RWPE2 (cell line): ENCODE measurements around the gene DEPDC4.
"Not testable (repeated sequence)": the region's sequence is repeated elsewhere in the genome, so short reads cannot be mapped to it uniquely, and the experiment has no call there.

Source experiments
- ATAC-seq: fragments of 200-7000 bp; cut with Tn5 transposase; 3 replicates; pipeline ENCODE4 v1.9.1; 2021; ENCODE audit warnings: low read depth
- DNase-seq: peaks from one replicate; pipeline ENCODE4 v3.0.0-alpha.2; 2020; ENCODE audit warnings: low spot score
- H3K27ac ChIP-seq: fragments of 450-650 bp; 2 replicates; pipeline ENCODE4 v1.5.1; 2017; ENCODE audit warnings: mild to moderate bottlenecking; ENCODE audit not compliant: poor library complexity, severe bottlenecking
- H3K27me3 ChIP-seq: fragments of 250-450 bp; sonication (Bioruptor Pico); 2 replicates; pipeline ENCODE4 v1.5.1; 2021; ENCODE audit warnings: mild to moderate bottlenecking, moderate library complexity; ENCODE audit not compliant: insufficient read depth, poor library complexity, severe bottlenecking
- H3K36me3 ChIP-seq: fragments of 250-450 bp; sonication (Bioruptor Pico); 2 replicates; pipeline ENCODE4 v1.5.1; 2020; ENCODE audit warnings: low read depth, mild to moderate bottlenecking, moderate library complexity
- H3K4me1 ChIP-seq: fragments of 250-450 bp; sonication (Bioruptor Pico); 2 replicates; pipeline ENCODE4 v1.5.1; 2021; ENCODE audit warnings: mild to moderate bottlenecking, moderate library complexity; ENCODE audit not compliant: insufficient read depth, poor library complexity, severe bottlenecking
- H3K4me3 ChIP-seq: fragments of 250-450 bp; sonication (Bioruptor Pico); 2 replicates; pipeline ENCODE4 v1.5.1; 2021; ENCODE audit warnings: mild to moderate bottlenecking, moderate library complexity; ENCODE audit not compliant: severe bottlenecking
- H3K9me3 ChIP-seq: fragments of 250-450 bp; sonication (Bioruptor Pico); 2 replicates; pipeline ENCODE4 v1.5.1; 2021; ENCODE audit warnings: mild to moderate bottlenecking, moderate library complexity; ENCODE audit not compliant: severe bottlenecking
- CTCF ChIP-seq: fragments of 450-650 bp; IDR thresholded peaks from one replicate; pipeline ENCODE4 v1.5.1; 2017; ENCODE audit warnings: mild to moderate bottlenecking, moderate library complexity; ENCODE audit not compliant: poor library complexity, severe bottlenecking

DEPDC4 gene

GRCh38 chr12:100267603-100268281 is 863 bp upstream of the DEPDC4 start:
- no peaks in the 10 kb centered on the region for H3K27me3 ChIP-seq
- peaks cover 14% of the 10 kb centered on the region for H3K4me1 ChIP-seq
- H3K4me3 ChIP-seq = peak overlapping the region; percentile 86
- DNase-seq (no peak), ATAC-seq (peak; percentile 22; the same call in 2 of the 3 replicates)
- H3K9me3 ChIP-seq = no peaks in the 10 kb centered on the region
- H3K27ac ChIP-seq = peak overlapping the region; percentile 81
- no peak for TF ChIP-seq CTCF
- peaks cover 8% of the 10 kb centered on the region for H3K36me3 ChIP-seq

GRCh38 chr12:100266585-100266834 is 369 bp downstream of the DEPDC4 start:
- H3K27ac ChIP-seq = peak overlapping the region; percentile 81
- H3K4me3 ChIP-seq = peak overlapping the region; percentile 86
- TF ChIP-seq CTCF = no peak
- ATAC-seq = peak; percentile 81
- no peaks in the 10 kb centered on the region for H3K9me3 ChIP-seq
- DNase-seq = peak; percentile 92
- peaks cover 14% of the 10 kb centered on the region for H3K4me1 ChIP-seq
- no peaks in the 10 kb centered on the region for H3K27me3 ChIP-seq
- H3K36me3 ChIP-seq = peaks cover 6% of the 10 kb centered on the region

GRCh38 chr12:100265732-100266584 is 921 bp downstream of the DEPDC4 start:
- H3K4me1 ChIP-seq = peaks cover 14% of the 10 kb centered on the region
- no peak for DNase-seq
- TF ChIP-seq CTCF = no peak
- H3K9me3 ChIP-seq = no peaks in the 10 kb centered on the region
- H3K36me3 ChIP-seq = peaks cover 4% of the 10 kb centered on the region; the same call in 1 of the 2 replicates
- H3K27me3 ChIP-seq = no peaks in the 10 kb centered on the region
- ATAC-seq = no peak; the same call in 2 of the 3 replicates
- peak overlapping the region; percentile 81 for H3K27ac ChIP-seq
- peak overlapping the region; percentile 86 for H3K4me3 ChIP-seq

- not testable (repeated sequence) for H3K4me3 ChIP-seq
These were observed 1.8 kb downstream of the DEPDC4 start for GRCh38 chr12:100265107-100265506.

GRCh38 chr12:100263131-100263530 is 3.7 kb downstream of the DEPDC4 start:
- peaks cover 6% of the 10 kb centered on the region for H3K4me1 ChIP-seq
- no peaks in the 10 kb centered on the region for H3K9me3 ChIP-seq
- no peaks in the 10 kb centered on the region for H3K36me3 ChIP-seq
- H3K4me3 ChIP-seq = no peak overlapping the region
- H3K27me3 ChIP-seq = no peaks in the 10 kb centered on the region
- no peak for ATAC-seq
- TF ChIP-seq CTCF = no peak
- H3K27ac ChIP-seq = no peak overlapping the region
- DNase-seq = no peak

More at GRCh38 chr12:100265107-100265506, 1.8 kb downstream of the DEPDC4 start:
- not testable (repeated sequence) for DNase-seq, ATAC-seq, H3K9me3 ChIP-seq, H3K27me3 ChIP-seq, H3K36me3 ChIP-seq, H3K27ac ChIP-seq
- H3K4me1 ChIP-seq = peaks cover 14% of the 10 kb centered on the region
